HG03521 (cell line): ENCODE data around the gene ARFIP2.
A peak's percentile ranks its signal among the peaks of the same experiment; 100 is the strongest.
"Not testable (repeated sequence)": the region's sequence is repeated elsewhere in the genome, so short reads cannot be mapped to it uniquely, and the experiment has no call there.

Experiments used
- ATAC-seq: cut with Tn5 transposase; IDR thresholded peaks from one replicate; pipeline ENCODE4 v1.9.1; 2021; ENCODE audit warnings: mild to moderate bottlenecking, moderate library complexity; ENCODE audit not compliant: unreplicated experiment

ARFIP2 gene

DNA sequence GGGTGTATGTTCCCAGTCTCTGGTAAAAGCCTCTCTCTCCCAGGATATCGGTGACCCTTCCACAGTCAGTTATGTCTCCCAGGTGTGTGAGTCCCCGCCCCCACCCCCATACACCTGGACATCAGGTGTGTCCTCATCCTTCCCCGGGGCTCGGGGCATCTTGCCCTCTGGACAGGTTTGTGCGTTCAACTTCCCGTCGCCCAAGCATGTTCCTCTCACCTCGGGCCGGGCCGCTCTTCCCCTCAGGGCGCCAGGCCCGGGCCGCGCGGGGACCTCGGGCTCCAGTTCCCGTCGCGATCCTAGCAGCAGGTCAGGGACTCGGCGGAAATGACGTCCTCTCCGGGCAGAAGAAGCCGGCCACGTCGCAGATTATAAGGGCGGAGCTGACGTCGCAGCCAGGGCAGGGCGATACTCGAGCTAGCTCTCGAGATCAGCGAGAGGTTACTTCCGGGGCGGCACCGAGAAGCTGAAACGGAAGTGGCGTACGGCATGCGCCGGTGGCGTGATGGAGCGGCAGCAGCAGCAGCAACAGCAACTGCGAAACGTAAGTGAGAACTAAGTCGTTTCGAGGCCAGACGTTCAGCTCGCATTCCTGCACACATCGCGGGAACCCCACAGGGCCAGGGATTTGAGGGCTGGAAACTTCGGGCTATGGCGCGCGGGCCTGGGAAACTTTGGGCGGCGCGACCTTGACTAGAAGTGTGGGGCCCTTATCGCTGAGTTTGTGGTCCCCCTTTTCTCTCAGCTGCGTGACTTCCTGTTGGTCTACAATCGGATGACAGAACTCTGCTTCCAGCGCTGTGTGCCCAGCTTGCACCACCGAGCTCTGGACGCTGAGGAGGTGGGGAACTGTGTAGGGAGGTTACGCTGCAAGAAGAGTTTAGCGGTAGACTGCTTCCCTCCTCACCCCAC is at the start of gene ARFIP2, which contains the start of gene TIMM10B:
ARFIP2 (minus strand) TSS at position 320 of the 912 bp plus-strand sequence. CDS start 910 bp downstream, outside the sequence.
TIMM10B (plus strand) TSS at position 490 of the 912 bp plus-strand sequence; CDS start at position 506, 16 bp downstream.
- peak; percentile 99 for ATAC-seq

DNA sequence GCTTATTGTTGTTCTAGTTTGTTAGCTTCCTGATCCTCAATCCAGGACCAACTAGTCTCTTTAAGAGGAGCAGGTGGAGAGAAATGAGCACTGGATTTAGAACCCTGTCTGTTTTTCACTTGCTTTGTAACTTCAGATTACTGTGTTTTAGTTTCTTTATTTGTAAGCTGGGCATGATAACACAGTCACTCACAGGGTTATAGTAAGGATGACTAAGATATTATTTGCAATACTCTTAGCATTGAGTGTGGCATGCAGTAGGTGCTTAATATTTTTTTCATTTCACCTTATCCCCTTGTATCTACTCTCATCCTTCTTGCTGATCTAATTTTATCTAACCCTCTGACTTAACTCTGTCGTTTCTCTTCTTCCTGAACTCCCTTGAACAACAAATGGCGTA is 49.7 kb upstream of the ARFIP2 start:
- no peak for ATAC-seq

DNA sequence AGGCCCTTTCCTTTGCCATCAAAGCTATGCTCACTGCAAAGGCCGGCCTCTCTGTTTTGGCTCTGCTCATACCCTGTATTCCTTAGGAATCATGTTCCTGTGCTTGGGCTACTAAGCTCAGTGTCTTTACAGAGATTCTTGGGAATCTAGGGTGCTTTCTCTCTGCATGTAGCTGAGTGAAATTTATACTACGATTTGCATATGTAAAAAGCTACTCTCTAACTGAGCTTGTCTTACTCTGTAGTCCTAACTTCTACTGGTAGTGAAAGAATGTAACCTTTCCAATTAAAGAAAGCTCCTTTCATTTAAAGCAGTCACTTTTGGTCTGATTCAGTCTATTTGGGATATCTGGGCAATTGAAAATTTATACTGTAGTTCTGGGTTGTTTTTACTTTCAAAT is 48.1 kb upstream of the ARFIP2 start:
- ATAC-seq: no peak

DNA sequence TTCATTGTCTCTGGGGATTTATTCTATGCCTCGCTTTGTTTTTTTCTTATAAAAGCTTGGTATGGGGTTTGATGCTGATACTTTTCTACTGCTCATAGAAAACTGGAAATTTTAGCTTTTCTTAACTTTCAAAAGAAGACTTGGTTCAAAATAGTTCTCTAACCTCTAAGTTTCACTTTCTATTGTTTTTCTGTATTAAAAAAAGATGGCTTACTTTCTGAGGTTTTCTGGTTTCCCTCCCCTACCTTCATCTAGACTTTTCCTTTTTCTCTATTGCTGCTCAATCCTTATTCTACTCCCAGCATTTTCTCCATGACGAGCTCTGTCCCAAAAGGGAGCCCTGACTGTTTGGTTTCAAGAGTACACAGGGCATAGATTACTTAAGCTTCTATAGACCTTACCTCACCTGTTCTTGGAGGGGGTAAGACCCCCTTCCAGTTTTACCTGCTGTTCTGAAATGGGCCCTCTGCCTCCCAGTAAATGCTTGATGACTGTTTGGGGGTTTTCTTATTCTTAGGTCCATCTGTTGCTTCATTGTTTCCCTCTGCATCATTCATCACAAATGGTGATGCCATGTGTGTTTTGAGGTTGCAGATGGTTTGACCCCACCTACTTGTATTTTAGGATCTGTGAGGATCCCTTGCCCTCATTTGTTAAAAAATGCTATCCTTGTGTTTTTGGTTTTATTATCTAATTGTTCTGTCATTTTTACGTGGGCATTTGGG is 45.4 kb upstream of the ARFIP2 start:
- no peak for ATAC-seq

DNA sequence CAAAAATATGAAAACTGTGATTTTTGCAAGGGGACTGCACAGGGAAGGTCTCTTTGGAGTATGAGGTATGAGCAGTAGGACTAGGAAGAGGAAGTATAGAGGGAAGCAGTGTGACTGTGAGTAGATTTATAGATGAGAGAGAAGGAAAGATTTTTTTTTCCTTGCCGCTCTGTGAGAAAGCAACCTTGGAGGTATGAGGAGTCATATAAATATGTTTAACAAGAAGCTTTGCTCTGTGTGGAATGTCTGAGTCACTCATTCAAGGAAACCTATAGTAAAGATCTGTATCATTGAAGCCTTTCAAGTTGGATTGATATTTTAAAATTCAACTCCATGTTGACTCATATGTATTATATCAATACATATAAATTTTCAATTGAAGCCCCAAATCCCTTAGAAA is 42.1 kb upstream of the ARFIP2 start:
- no peak for ATAC-seq

- not testable (repeated sequence) for ATAC-seq
Observed at GRCh38 chr11:6521946-6522345, 40.8 kb upstream of the ARFIP2 start.

DNA sequence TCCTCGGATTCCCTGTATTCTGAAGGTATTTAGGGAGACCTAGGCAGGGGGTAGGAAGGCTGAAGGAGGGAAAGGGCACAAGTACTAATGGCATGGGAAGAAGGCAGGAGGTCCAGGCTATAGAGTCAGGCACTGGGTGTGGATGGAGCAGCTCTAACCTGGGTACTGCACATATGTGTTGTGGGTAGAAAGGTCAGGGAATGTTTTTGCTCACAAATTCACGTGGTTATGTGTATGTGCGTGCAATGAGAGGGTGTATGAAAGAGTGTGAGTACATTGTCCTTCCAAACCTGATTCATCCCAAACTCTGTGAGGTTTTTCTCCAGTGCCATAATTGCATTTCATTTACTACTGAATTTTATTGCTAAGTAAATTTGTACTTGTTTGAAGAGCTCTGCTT is 39.1 kb upstream of the ARFIP2 start:
- ATAC-seq: no peak

GRCh38 chr11:6516865-6517264 is 35.7 kb upstream of the ARFIP2 start:
- no peak for ATAC-seq

DNA sequence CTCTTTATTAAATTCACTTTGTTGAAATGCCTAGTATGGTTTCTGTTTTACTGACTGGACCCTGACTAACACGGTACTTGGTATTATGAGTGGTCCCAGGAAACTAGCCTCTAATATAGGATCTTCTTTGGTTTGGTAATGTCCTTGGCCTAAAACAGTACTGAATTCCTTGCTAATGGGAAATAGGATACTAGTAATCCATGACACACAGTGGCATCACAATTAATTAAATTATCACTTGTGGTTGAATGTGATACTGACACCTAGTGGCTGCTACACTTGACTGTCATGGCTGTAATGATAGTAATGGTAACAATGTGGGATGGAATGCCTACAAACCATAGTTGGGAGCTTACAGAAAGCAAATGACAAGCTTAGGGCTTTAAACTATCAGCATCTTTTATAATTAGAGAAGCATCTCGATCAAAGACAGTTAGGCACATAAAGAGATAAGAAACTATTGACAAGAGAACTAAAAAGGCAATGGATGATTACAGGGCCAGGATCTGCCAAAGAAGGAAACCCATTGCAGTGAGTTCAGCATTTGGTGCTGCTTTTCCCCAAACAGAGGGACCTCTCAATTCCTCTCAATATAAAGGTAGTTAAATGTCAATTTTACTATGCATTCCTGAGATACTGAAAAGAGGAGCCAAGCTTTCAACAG is 24.6 kb upstream of the ARFIP2 start:
- peak; percentile 58 for ATAC-seq

DNA sequence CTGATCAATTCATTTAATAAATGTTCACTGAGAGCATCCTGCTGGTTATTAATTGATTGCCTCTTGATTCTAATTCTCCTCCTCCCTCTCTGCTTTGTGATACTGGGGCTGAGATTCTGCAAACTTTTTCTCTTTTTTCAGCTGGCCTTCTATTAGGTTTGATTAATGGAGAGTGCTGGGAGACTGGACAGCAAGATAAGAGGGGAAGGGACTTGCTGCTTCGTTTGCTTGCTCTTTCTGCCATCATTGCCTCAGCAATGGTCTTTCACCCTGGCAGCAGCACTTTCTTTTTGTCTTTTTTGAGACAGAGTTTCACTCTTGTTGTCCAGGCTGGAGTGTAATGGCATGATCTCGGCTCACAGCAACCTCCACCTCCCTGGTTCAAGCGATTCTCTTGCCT is 23.0 kb upstream of the ARFIP2 start:
- ATAC-seq: no peak

GRCh38 chr11:6502382-6502781 is 21.3 kb upstream of the ARFIP2 start:
- ATAC-seq: no peak

DNA sequence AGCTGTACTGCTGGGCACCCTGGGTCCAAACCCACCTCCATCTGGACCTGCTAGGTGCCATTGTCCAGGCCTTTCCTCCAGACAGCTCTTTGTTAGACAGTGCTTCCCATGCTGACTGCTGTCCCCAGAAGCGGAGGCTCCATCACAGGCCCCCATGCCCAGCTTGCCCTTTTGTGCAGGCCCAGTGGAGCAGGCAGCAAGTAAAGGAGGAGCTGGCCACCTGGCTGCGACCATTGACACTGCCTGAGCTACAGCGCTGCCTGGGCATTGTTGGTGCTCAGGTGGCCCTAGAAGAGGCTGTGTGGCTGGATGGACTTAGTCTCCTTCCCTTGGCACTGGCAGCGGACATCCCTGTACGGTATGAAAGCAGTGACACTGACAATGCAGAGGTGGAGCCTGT is 17.4 kb upstream of the ARFIP2 start:
- ATAC-seq: no peak

- no peak for ATAC-seq
Observed at GRCh38 chr11:6498121-6498520, 17.0 kb upstream of the ARFIP2 start.

DNA sequence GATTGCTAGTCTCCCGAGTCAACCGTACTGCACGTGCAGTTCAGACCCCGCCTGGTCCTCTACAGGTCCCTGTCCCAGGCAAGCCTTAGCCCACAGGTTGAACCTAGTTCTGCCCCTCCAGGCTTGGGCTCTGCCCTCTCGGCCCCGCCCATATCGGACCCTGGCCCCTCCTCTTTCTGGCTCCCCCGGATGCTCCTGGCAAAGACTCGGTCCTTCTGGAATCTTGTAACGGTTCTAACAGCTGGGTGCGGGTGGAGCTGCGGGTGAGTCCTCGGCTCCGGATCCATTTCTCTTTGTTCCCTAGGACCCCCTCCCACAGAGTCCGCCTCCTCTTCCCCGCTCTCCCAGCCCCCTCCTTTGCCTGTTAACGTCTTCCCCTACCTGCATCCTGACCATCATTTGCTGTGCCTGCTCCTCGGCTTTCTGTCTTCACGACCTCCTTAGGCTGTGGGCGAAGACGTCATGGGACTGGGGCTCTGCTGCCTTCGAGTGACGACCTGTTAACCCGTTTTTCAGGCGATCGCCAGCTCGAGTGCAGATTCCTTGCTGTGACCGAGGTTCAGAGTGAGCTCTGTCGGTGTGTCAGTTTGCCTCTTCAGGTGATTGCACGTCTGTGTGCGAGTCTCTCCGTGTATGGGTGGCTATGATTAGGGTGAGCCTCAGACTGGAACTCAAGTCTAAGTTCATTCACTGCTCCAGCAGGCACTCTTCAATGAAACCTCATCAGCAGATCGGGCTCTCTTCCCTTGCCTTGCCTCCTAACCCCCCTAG is 16.1 kb upstream of the ARFIP2 start, which contains the start of gene DNHD1:
DNHD1 (plus strand) TSS at position 212 of the 771 bp plus-strand sequence. CDS start 936 bp downstream, outside the sequence.
- ATAC-seq: no peak

GRCh38 chr11:6489306-6489705 is 8.2 kb upstream of the ARFIP2 start:
- ATAC-seq: no peak

- ATAC-seq: no peak
Observed at GRCh38 chr11:6488821-6489220, 7.7 kb upstream of the ARFIP2 start.

DNA sequence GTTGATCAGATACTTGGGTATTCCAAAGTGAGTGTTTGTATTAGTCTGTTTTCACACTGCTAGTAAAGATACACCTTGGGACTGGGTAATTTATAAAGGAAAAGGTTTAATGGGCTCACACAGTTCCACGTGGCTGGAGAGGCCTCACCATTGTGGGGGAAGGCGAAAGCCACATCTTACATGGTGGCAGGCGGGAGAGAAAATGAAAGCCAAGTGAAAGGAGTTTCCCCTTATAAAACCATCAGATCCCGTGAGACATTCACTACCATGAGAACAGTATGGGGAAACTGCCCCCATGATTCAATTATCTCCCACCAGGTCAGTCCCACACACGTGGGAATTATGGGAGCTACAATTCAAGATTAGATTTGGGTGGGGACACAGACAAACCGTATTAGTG is 7.2 kb upstream of the ARFIP2 start:
- ATAC-seq: no peak

DNA sequence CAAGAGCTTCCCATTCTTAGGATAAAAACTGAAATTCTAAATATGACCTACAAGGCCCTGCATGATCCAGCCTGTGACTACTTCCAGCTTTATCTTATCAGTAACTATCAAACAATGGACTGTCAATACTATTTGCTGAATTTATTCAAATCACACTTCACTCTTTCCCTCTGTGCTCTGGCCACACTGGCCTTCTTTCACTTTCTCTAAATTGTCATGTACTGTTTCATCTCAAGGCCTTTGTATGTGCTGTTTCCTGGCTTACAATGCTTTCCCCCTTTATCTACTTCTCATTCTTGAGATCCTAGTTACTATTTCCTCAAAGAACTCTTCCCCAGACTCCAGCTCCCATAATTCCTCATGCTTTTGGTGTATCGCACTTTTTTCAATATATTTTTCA is 5.8 kb upstream of the ARFIP2 start:
- no peak for ATAC-seq

DNA sequence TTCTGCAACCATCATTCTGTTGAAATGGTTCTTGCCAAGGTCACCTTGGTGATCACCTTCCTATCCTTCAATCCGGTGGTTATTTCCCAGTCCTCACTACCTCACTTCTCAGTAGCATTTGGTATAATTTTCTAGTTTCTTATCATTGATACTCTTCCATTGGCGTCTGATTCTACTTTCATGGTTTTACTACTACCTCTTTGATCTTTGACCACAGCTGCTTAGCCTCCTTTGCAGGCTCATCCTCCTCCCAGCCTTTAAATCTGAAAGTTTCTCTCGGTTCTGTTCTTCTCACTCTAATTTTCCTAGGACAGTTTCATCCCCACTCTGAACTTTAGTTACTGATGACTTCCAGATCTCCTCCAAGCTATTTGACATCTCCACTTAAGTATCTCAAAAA is 5.1 kb upstream of the ARFIP2 start:
- ATAC-seq: no peak

- no peak for ATAC-seq
Observed at GRCh38 chr11:6485661-6486060, 4.5 kb upstream of the ARFIP2 start.

DNA sequence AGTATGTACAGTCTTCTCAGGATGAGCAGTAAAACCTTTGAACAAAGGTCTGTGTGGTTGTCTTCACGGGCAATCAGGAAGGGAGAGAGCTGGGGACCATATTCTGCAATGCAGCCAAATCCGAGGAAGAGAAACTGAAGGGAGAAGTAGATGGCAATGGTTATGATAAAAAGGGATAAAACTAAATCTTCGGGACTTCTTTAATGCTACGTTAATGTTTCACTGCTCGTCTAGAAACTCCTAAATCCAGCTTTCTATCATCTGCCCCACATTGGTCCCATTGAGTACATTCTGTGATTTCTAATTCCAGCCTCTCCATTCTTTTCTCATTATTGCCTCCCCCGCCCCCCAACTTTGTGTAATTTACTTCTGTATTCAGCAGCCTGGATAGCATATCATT is 1.9 kb upstream of the ARFIP2 start:
- ATAC-seq: no peak
